ENCODE measurements around the gene NPC1.
"Not testable (repeated sequence)": the region's sequence is repeated elsewhere in the genome, so short reads cannot be mapped to it uniquely, and the experiment has no call there.

Gene NPC1

GRCh38 chr18:23584019-23584983, 2.0 kb downstream of the NPC1 start:
- DNase-seq (ENCODE audit: low read depth): no peak
- H3K4me3 ChIP-seq (ENCODE audit: low read length): no peak overlapping the region

GRCh38 chr18:23583071-23583865, 3.0 kb downstream of the NPC1 start:
- no peak overlapping the region for H3K4me3 ChIP-seq (ENCODE audit: low read length)
- DNase-seq (ENCODE audit: low read depth): no peak

More at GRCh38 chr18:23584019-23584983, 2.0 kb downstream of the NPC1 start:
- no peak for TF ChIP-seq CTCF (conservative IDR thresholded peaks at IDR 0.05; ENCODE audit: low read length)

GRCh38 chr18:23580677-23581367, 5.5 kb downstream of the NPC1 start:
- TF ChIP-seq CTCF (conservative IDR thresholded peaks at IDR 0.05; ENCODE audit: low read length): no peak
- H3K4me3 ChIP-seq (ENCODE audit: low read length): no peak overlapping the region
- DNase-seq (ENCODE audit: low read depth): peak; percentile 71

More at GRCh38 chr18:23583071-23583865, 3.0 kb downstream of the NPC1 start:
- TF ChIP-seq CTCF (conservative IDR thresholded peaks at IDR 0.05; ENCODE audit: low read length): no peak

GRCh38 chr18:23578891-23579653, 7.2 kb downstream of the NPC1 start:
- DNase-seq (ENCODE audit: low read depth): no peak
- no peak overlapping the region for H3K4me3 ChIP-seq (ENCODE audit: low read length)
- no peak for TF ChIP-seq CTCF (conservative IDR thresholded peaks at IDR 0.05; ENCODE audit: low read length)

- H3K4me3 ChIP-seq (ENCODE audit: low read length): no peak overlapping the region
- no peak for TF ChIP-seq CTCF (conservative IDR thresholded peaks at IDR 0.05; ENCODE audit: low read length)
- no peak for DNase-seq (ENCODE audit: low read depth)
Measured at GRCh38 chr18:23578067-23578701, 8.1 kb downstream of the NPC1 start.

GRCh38 chr18:23577521-23577920, 8.8 kb downstream of the NPC1 start:
- not testable (repeated sequence) for H3K4me3 ChIP-seq (ENCODE audit: low read length); DNase-seq (ENCODE audit: low read depth)
